H9 (cell line): Measurements from ENCODE around the gene ANKS1B. TPM values are rescaled to one million over a fixed set of nuclear protein-coding genes. Genes with fewer than 3 reads are reported as not detected.

ENCODE experiments used
- DNase-seq: peaks from one replicate; pipeline ENCODE4 v3.0.0-alpha.2; 2017
- H2AFZ ChIP-seq: one replicate; pipeline ENCODE4 v1.6.1; 2013; ENCODE audit warnings: mild to moderate bottlenecking, low read length, control low read depth, moderate library complexity
- H2AK5ac ChIP-seq: 2 replicates; pipeline ENCODE4 v1.6.1; 2013; ENCODE audit warnings: low read length, control low read depth, mixed read lengths; ENCODE audit not compliant: insufficient read length
- H2BK120ac ChIP-seq: one replicate; pipeline ENCODE4 v1.6.1; 2013; ENCODE audit warnings: low read depth, mild to moderate bottlenecking, low read length, control low read depth, inconsistent platforms; ENCODE audit not compliant: poor library complexity, severe bottlenecking
- H2BK12ac ChIP-seq: 2 replicates; pipeline ENCODE4 v1.6.1; 2013; ENCODE audit warnings: low read length, control low read depth, mixed read lengths, low read depth; ENCODE audit not compliant: insufficient read length
- H2BK15ac ChIP-seq: 2 replicates; pipeline ENCODE4 v1.6.1; 2013; ENCODE audit warnings: low read depth, low read length, control low read depth
- H2BK20ac ChIP-seq: one replicate; pipeline ENCODE4 v1.6.1; 2013; ENCODE audit warnings: low read depth, mild to moderate bottlenecking, low read length, control low read depth, inconsistent platforms; ENCODE audit not compliant: poor library complexity, severe bottlenecking
- H2BK5ac ChIP-seq: 2 replicates; pipeline ENCODE4 v1.6.1; 2013; ENCODE audit warnings: low read length, control low read depth, mixed read lengths; ENCODE audit not compliant: insufficient read length
- H3K14ac ChIP-seq: 2 replicates; pipeline ENCODE4 v1.6.1; 2013; ENCODE audit warnings: low read length, control low read depth; ENCODE audit not compliant: insufficient read depth
- H3K18ac ChIP-seq: 2 replicates; pipeline ENCODE4 v1.6.1; 2013; ENCODE audit warnings: low read depth, mild to moderate bottlenecking, mixed read lengths, low read length, control low read depth; ENCODE audit not compliant: insufficient read length
- H3K23ac ChIP-seq: 2 replicates; pipeline ENCODE4 v1.6.1; 2013; ENCODE audit warnings: low read length, control low read depth, mixed read lengths, low read depth; ENCODE audit not compliant: insufficient read length
- H3K23me2 ChIP-seq: 2 replicates; pipeline ENCODE4 v1.6.1; 2013; ENCODE audit warnings: low read depth, mild to moderate bottlenecking, mixed read lengths, low read length, control low read depth; ENCODE audit not compliant: insufficient read length, poor library complexity, severe bottlenecking
- H3K27ac ChIP-seq: 2 replicates; pipeline ENCODE4 v1.5.1; 2013; ENCODE audit warnings: low read length, control low read depth, mixed read lengths, low read depth; ENCODE audit not compliant: insufficient read length
- H3K27me3 ChIP-seq: 2 replicates; pipeline ENCODE4 v1.6.1; 2013; ENCODE audit warnings: low read length, control low read depth, inconsistent platforms; ENCODE audit not compliant: insufficient read depth
- H3K4ac ChIP-seq: 2 replicates; pipeline ENCODE4 v1.6.1; 2013; ENCODE audit warnings: low read depth, mild to moderate bottlenecking, control low read depth, inconsistent platforms, low read length, moderate library complexity
- H3K4me1 ChIP-seq: 2 replicates; pipeline ENCODE4 v1.6.1; 2013; ENCODE audit warnings: low read length, control low read depth, inconsistent platforms; ENCODE audit not compliant: insufficient read depth
- H3K4me2 ChIP-seq: 2 replicates; pipeline ENCODE4 v1.6.1; 2013; ENCODE audit warnings: low read length, control low read depth, mixed read lengths; ENCODE audit not compliant: insufficient read length, insufficient read depth
- H3K56ac ChIP-seq: 2 replicates; pipeline ENCODE4 v1.6.1; 2013; ENCODE audit warnings: low read depth, mild to moderate bottlenecking, mixed read lengths, low read length, control low read depth; ENCODE audit not compliant: insufficient read length
- H3K79me1 ChIP-seq: 2 replicates; pipeline ENCODE4 v1.6.1; 2013; ENCODE audit warnings: low read depth, mild to moderate bottlenecking, moderate library complexity, low read length, control low read depth, inconsistent platforms; ENCODE audit not compliant: insufficient read depth, poor library complexity, severe bottlenecking
- H3K79me2 ChIP-seq: 2 replicates; pipeline ENCODE4 v1.6.1; 2013; ENCODE audit warnings: low read length, control low read depth, inconsistent platforms; ENCODE audit not compliant: insufficient read depth
- H3K9ac ChIP-seq: 2 replicates; pipeline ENCODE4 v1.6.1; 2013; ENCODE audit warnings: low read length, control low read depth, mixed read lengths; ENCODE audit not compliant: insufficient read length; ENCODE audit errors: extremely low read depth
- H3K9me3 ChIP-seq: one replicate; pipeline ENCODE4 v1.6.1; 2013; ENCODE audit warnings: low read depth, low read length, inconsistent platforms; ENCODE audit not compliant: control insufficient read depth
- H3T11ph ChIP-seq: one replicate; pipeline ENCODE4 v1.6.1; 2013; ENCODE audit warnings: mild to moderate bottlenecking, low read length, control low read depth, inconsistent platforms
- H4K20me1 ChIP-seq: one replicate; pipeline ENCODE4 v1.6.1; 2013; ENCODE audit not compliant: control insufficient read depth, insufficient read length, insufficient read depth
- H4K5ac ChIP-seq: 2 replicates; pipeline ENCODE4 v1.6.1; 2013; ENCODE audit warnings: low read depth, mild to moderate bottlenecking, mixed read lengths, low read length, control low read depth; ENCODE audit not compliant: insufficient read length
- H4K8ac ChIP-seq: replicated peaks from 2 replicates; pipeline ENCODE4 v1.6.1; 2013; ENCODE audit warnings: low read length, control low read depth, mixed read lengths, low read depth; ENCODE audit not compliant: insufficient read length
- H4K91ac ChIP-seq: 2 replicates; pipeline ENCODE4 v1.6.1; 2013; ENCODE audit warnings: low read depth, mild to moderate bottlenecking, moderate library complexity, mixed read lengths, low read length, control low read depth; ENCODE audit not compliant: insufficient read length
- H3K27ac Mint-ChIP-seq, 3 experiments: 2 replicates in 2 of 3; 3 replicates in 1 of 3; pipeline ENCODE4 v1.8.0; 2020 to 2021; ENCODE audit warnings: mixed read lengths in 3 of 3, mild to moderate bottlenecking in 1 of 3, moderate library complexity in 1 of 3
- H3K27me3 Mint-ChIP-seq: 2 replicates; pipeline ENCODE4 v1.8.0; 2021; ENCODE audit warnings: low read depth, mild to moderate bottlenecking, moderate library complexity, mixed read lengths
- H3K36me3 Mint-ChIP-seq, 3 experiments: 2 replicates in 2 of 3; 3 replicates in 1 of 3; pipeline ENCODE4 v1.8.0; 2020 to 2021; ENCODE audit warnings: low read depth in 3 of 3, mixed read lengths in 3 of 3; ENCODE audit not compliant: insufficient read depth in 1 of 3
- H3K4me1 Mint-ChIP-seq, 2 experiments: 2 replicates each; pipeline ENCODE4 v1.8.0; 2020; ENCODE audit warnings: mixed read lengths in 2 of 2
- H3K4me3 Mint-ChIP-seq, 2 experiments: 2 replicates in 1 of 2; 3 replicates in 1 of 2; pipeline ENCODE4 v1.8.0; 2020 to 2021; ENCODE audit warnings: mild to moderate bottlenecking in 2 of 2, mixed read lengths in 2 of 2, moderate library complexity in 1 of 2
- H3K9me3 Mint-ChIP-seq, 2 experiments: 2 replicates in 1 of 2; 3 replicates in 1 of 2; pipeline ENCODE4 v1.8.0; 2020; ENCODE audit warnings: mild to moderate bottlenecking in 2 of 2, mixed read lengths in 2 of 2, moderate library complexity in 1 of 2
- WGBS: extraction: QIAGEN DNeasy Blood & Tissue Kit; methylation state at CpG from one replicate; pipeline ENCODE4 v1.1.7; 2013; ENCODE audit warnings: missing lambda C conversion rate, low lambda C conversion rate, mixed read lengths; ENCODE audit not compliant: insufficient read length; ENCODE audit errors: extremely low coverage; 5-methylcytosine and 5-hydroxymethylcytosine counted together
- total RNA-seq: library from RNA; stranded (reverse); gene quantifications from 2 replicates; pipeline ENCODE4 v1.2.1, GENCODE V29; 2021
- TF ChIP-seq, protein P1 (sequence below): fragments of 200-600 bp; sonication (generic); conservative IDR thresholded peaks from 3 replicates; pipeline ENCODE4 v1.8.0; 2021; ENCODE audit warnings: antibody characterized with exemption, mild to moderate bottlenecking

Gene ANKS1B
- total RNA-seq, 1 experiment from 2014 or later = 4.1 TPM

DNA sequence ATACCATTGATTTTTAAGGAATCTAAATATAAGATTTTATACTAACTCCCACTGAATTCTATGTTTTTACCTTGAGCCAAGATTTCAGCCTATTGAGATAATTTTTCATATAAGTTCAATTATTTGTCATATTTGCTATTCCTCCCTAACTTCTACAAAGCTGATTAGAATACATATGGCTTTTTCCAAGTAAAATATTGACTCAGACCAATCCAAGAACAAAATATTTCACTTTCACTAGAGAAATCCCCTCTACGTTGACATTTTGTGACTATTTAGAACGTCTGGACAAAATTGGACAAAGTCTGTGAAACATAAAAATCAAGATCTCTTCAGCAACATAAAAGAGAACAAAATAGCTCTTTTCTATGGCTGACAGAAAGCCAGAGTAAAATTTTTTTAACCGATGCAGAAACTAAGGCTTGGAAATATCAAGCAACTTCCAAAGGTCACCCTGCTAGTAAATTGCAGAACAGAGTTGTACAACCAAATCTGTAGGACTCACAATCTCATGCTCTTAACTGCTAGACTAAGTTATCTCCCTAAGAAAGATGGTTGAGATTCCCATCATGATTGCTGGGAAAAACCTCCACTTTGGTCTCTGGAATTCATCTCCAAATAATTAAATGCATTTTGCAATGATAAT lies 219.1 kb downstream of the ANKS1B start:
- H2BK15ac ChIP-seq = no peak overlapping the region
- DNase-seq = no peak

More for the DNA sequence above, 219.1 kb downstream of the ANKS1B start:
- H2BK5ac ChIP-seq = no peak overlapping the region
- H3K14ac ChIP-seq = no peak overlapping the region
- Mint-ChIP-seq H3K9me3 (no peaks in the 10 kb centered on the region), H3K4me1 (peaks cover 8 to 9% of the 10 kb centered on the region in 2 experiments), H3K27me3 (no peaks in the 10 kb centered on the region), H3K36me3 (no peaks in the 10 kb centered on the region), H3K4me3 (no peak overlapping the region), H3K27ac (no peak overlapping the region)
- H3K79me1 ChIP-seq = no peaks in the 10 kb centered on the region
- no peak overlapping the region for H3K4me2 ChIP-seq
- H3T11ph ChIP-seq = no peak overlapping the region
- no peak overlapping the region for H4K8ac ChIP-seq
- no peak overlapping the region for H2BK20ac ChIP-seq
- H3K27me3 ChIP-seq = no peaks in the 10 kb centered on the region
- H4K5ac ChIP-seq = no peak overlapping the region
- H3K4ac ChIP-seq = no peak overlapping the region
- H3K79me2 ChIP-seq = no peaks in the 10 kb centered on the region
- no peak overlapping the region for H2AFZ ChIP-seq
- no CpG with 5 or more reads among the region's 3 CpGs for WGBS
- no peak overlapping the region for H2BK12ac ChIP-seq
- H4K20me1 ChIP-seq = no peaks in the 10 kb centered on the region
- no peak overlapping the region for H2AK5ac ChIP-seq
- H2BK120ac ChIP-seq = no peak overlapping the region
- no peak overlapping the region for H3K23ac ChIP-seq
- TF ChIP-seq, protein P1, sequence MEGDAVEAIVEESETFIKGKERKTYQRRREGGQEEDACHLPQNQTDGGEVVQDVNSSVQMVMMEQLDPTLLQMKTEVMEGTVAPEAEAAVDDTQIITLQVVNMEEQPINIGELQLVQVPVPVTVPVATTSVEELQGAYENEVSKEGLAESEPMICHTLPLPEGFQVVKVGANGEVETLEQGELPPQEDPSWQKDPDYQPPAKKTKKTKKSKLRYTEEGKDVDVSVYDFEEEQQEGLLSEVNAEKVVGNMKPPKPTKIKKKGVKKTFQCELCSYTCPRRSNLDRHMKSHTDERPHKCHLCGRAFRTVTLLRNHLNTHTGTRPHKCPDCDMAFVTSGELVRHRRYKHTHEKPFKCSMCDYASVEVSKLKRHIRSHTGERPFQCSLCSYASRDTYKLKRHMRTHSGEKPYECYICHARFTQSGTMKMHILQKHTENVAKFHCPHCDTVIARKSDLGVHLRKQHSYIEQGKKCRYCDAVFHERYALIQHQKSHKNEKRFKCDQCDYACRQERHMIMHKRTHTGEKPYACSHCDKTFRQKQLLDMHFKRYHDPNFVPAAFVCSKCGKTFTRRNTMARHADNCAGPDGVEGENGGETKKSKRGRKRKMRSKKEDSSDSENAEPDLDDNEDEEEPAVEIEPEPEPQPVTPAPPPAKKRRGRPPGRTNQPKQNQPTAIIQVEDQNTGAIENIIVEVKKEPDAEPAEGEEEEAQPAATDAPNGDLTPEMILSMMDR = no peak
- no peaks in the 10 kb centered on the region for H3K4me1 ChIP-seq
- H3K9me3 ChIP-seq = no peaks in the 10 kb centered on the region
- H3K27ac ChIP-seq = no peak overlapping the region
- H3K23me2 ChIP-seq = no peaks in the 10 kb centered on the region
- H3K9ac ChIP-seq = no peak overlapping the region
- H3K56ac ChIP-seq = no peak overlapping the region
- no peak overlapping the region for H4K91ac ChIP-seq
- H3K18ac ChIP-seq = no peak overlapping the region
